Osteoblast (primary cell): Measurements from ENCODE around the gene CCL2. TPM values are rescaled to one million over a fixed set of nuclear protein-coding genes. Genes with fewer than 3 reads are reported as not detected.

Source experiments
- DNase-seq: peaks from one replicate; pipeline ENCODE4 v3.0.0; 2011; ENCODE audit warnings: low spot score, mixed read lengths; ENCODE audit not compliant: insufficient read length; ENCODE audit errors: missing footprints
- H2AFZ ChIP-seq: 2 replicates; pipeline ENCODE4 v1.6.0; 2011; ENCODE audit warnings: mild to moderate bottlenecking, low read length
- H3K27ac ChIP-seq: 2 replicates; pipeline ENCODE4 v1.5.1; 2011; ENCODE audit warnings: mild to moderate bottlenecking, low read depth, low read length, moderate library complexity
- H3K27me3 ChIP-seq: 2 replicates; pipeline ENCODE4 v1.6.0; 2012; ENCODE audit warnings: mild to moderate bottlenecking, control low read depth, inconsistent platforms, low read length, moderate library complexity; ENCODE audit not compliant: insufficient read depth
- H3K36me3 ChIP-seq: 2 replicates; pipeline ENCODE4 v1.5.1; 2011; ENCODE audit warnings: mild to moderate bottlenecking, low read length, control low read depth, moderate library complexity; ENCODE audit not compliant: insufficient read depth
- H3K4me1 ChIP-seq: 2 replicates; pipeline ENCODE4 v1.5.1; 2011; ENCODE audit warnings: mild to moderate bottlenecking, low read length, control low read depth, moderate library complexity; ENCODE audit not compliant: insufficient read depth
- H3K4me2 ChIP-seq: 2 replicates; pipeline ENCODE4 v1.6.0; 2011; ENCODE audit warnings: mild to moderate bottlenecking, low read length; ENCODE audit not compliant: insufficient read depth
- H3K4me3 ChIP-seq: fragments of 200-600 bp; sonication (generic); 3 replicates; pipeline ENCODE4 v1.5.1; 2012; ENCODE audit warnings: mild to moderate bottlenecking, low read length, inconsistent platforms; ENCODE audit not compliant: insufficient read depth
- H3K79me2 ChIP-seq: 2 replicates; pipeline ENCODE4 v1.6.0; 2012; ENCODE audit warnings: mild to moderate bottlenecking, low read length, control low read depth, inconsistent platforms; ENCODE audit not compliant: insufficient read depth
- H3K9me3 ChIP-seq: 2 replicates; pipeline ENCODE4 v1.5.1; 2011; ENCODE audit warnings: low read depth, low read length, control low read depth
- H4K20me1 ChIP-seq: 2 replicates; pipeline ENCODE4 v1.6.0; 2012; ENCODE audit warnings: mild to moderate bottlenecking, low read length, control low read depth; ENCODE audit not compliant: insufficient read depth
- CTCF ChIP-seq: IDR thresholded peaks from 2 replicates; pipeline ENCODE4 v1.5.1; 2011; ENCODE audit warnings: mild to moderate bottlenecking, low read depth, low read length, moderate library complexity; ENCODE audit errors: extremely low read depth
- total RNA-seq: library from RNA; depleted of rRNA; stranded (reverse); fragments of >200 nt; gene quantifications from 2 replicates; pipeline ENCODE4 v1.2.3, GENCODE V29; 2012

CCL2 gene
- total RNA-seq, 1 donor: 70.9 TPM

DNA sequence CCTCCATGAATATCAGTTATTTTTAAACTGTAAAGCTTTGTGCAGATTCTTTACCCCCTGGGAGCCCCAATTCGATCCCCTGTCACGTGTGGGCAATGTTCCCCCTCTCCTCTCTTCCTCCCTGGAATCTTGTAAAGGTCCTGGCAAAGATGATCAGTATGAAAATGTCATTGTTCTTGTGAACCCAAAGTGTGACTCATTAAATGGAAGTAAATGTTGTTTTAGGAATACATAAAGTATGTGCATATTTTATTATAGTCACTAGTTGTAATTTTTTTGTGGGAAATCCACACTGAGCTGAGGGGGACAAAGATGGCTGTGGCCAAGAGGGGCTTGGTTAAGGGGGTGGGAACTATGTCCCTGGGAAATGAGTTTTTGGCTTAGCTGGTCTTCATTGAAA is 32.8 kb downstream of the CCL2 start:
- H3K36me3 ChIP-seq: no peaks in the 10 kb centered on the region
- TF ChIP-seq CTCF: no peak
- H3K4me1 ChIP-seq: peaks cover 9% of the 10 kb centered on the region
- DNase-seq: no peak
- peak overlapping the region; percentile 48 for H3K4me2 ChIP-seq
- H3K79me2 ChIP-seq: no peaks in the 10 kb centered on the region
- H3K4me3 ChIP-seq: no peak overlapping the region
- H3K27ac ChIP-seq: no peak overlapping the region
- H3K27me3 ChIP-seq: no peaks in the 10 kb centered on the region
- no peaks in the 10 kb centered on the region for H3K9me3 ChIP-seq
- no peaks in the 10 kb centered on the region for H4K20me1 ChIP-seq
- no peak overlapping the region for H2AFZ ChIP-seq

GRCh38 chr17:34290586-34290985 is 35.5 kb downstream of the CCL2 start:
- Histone ChIP-seq H3K79me2 (no peaks in the 10 kb centered on the region), H2AFZ (no peak overlapping the region), H3K4me1 (peaks cover 9% of the 10 kb centered on the region), H3K36me3 (no peaks in the 10 kb centered on the region), H4K20me1 (no peaks in the 10 kb centered on the region), H3K4me3 (no peak overlapping the region), H3K4me2 (no peak overlapping the region), H3K9me3 (no peaks in the 10 kb centered on the region), H3K27ac (no peak overlapping the region), H3K27me3 (no peaks in the 10 kb centered on the region)
- TF ChIP-seq CTCF: no peak
- DNase-seq: no peak

GRCh38 chr17:34291721-34292348 is 36.8 kb downstream of the CCL2 start:
- Histone ChIP-seq H4K20me1 (no peaks in the 10 kb centered on the region), H3K4me3 (no peak overlapping the region), H3K4me1 (peaks cover 9% of the 10 kb centered on the region), H3K27me3 (no peaks in the 10 kb centered on the region), H3K79me2 (no peaks in the 10 kb centered on the region), H3K4me2 (no peak overlapping the region), H3K27ac (no peak overlapping the region), H2AFZ (no peak overlapping the region), H3K9me3 (no peaks in the 10 kb centered on the region), H3K36me3 (no peaks in the 10 kb centered on the region)
- TF ChIP-seq CTCF: no peak
- no peak for DNase-seq

- Histone ChIP-seq H3K4me1 (peaks cover 35% of the 10 kb centered on the region), H3K27me3 (no peaks in the 10 kb centered on the region), H3K9me3 (no peaks in the 10 kb centered on the region), H3K27ac (no peak overlapping the region), H3K79me2 (no peaks in the 10 kb centered on the region), H2AFZ (no peak overlapping the region), H4K20me1 (no peaks in the 10 kb centered on the region), H3K36me3 (no peaks in the 10 kb centered on the region), H3K4me2 (no peak overlapping the region), H3K4me3 (no peak overlapping the region)
- TF ChIP-seq CTCF: no peak
- peak; percentile 75 for DNase-seq
These were observed 43.9 kb downstream of the CCL2 start for GRCh38 chr17:34299027-34299426.
